Measurements from ENCODE around the gene C10orf90.

The C10orf90 gene

GRCh38 chr10:126584836-126585235 lies 85.7 kb downstream of the C10orf90 start:
- TF ChIP-seq TAF1 (IDR thresholded peaks at IDR 0.05; ENCODE audit: borderline replicate concordance, insufficient read depth, low read length) (no peak), FOXP2 (optimal IDR thresholded peaks at IDR 0.05; ENCODE audit: borderline replicate concordance, extremely low read depth, extremely low read length, insufficient read depth) (no peak), SIN3A (IDR thresholded peaks at IDR 0.05; ENCODE audit: borderline replicate concordance, insufficient read depth, low read length) (no peak), POLR2AphosphoS5 (IDR thresholded peaks at IDR 0.05; ENCODE audit: low read depth, low read length) (no peak), REST (IDR thresholded peaks at IDR 0.05; ENCODE audit: insufficient read depth in 1 of 2, low read depth in 2 of 2, low read length in 2 of 2) (no peak)

GRCh38 chr10:126583552-126584200 lies 86.8 kb downstream of the C10orf90 start:
- TF ChIP-seq FOXP2 (optimal IDR thresholded peaks at IDR 0.05; ENCODE audit: borderline replicate concordance, extremely low read depth, extremely low read length, insufficient read depth) (no peak), POLR2AphosphoS5 (IDR thresholded peaks at IDR 0.05; ENCODE audit: low read depth, low read length) (no peak), TAF1 (IDR thresholded peaks at IDR 0.05; ENCODE audit: borderline replicate concordance, insufficient read depth, low read length) (no peak), SIN3A (IDR thresholded peaks at IDR 0.05; ENCODE audit: borderline replicate concordance, insufficient read depth, low read length) (no peak), REST (IDR thresholded peaks at IDR 0.05; ENCODE audit: insufficient read depth in 1 of 2, low read depth in 2 of 2, low read length in 2 of 2) (no peak)

DNA sequence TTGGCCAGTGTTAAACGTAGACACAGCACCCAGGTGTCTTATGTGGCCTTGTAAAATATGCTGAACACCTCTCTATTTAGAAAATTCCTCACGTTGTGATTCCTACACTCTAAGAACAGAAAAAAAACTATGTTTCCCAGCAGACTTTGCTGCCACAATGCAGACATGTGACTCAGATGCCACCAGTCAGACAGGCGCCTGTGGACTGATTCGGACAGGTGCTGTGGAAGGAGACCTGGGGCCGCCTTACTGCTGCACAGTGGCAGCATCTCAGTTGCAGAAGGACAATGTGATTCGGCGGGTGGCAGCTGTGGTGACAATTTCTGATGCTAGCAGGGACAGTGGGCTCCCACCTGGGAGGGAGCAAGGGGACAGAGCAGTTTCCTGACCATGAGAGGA lies 88.8 kb downstream of the C10orf90 start:
- no peak for TF ChIP-seq FOXP2 (optimal IDR thresholded peaks at IDR 0.05; ENCODE audit: borderline replicate concordance, extremely low read depth, extremely low read length, insufficient read depth)
- no peak for TF ChIP-seq POLR2AphosphoS5 (IDR thresholded peaks at IDR 0.05; ENCODE audit: low read depth, low read length)
- no peak for TF ChIP-seq SIN3A (IDR thresholded peaks at IDR 0.05; ENCODE audit: borderline replicate concordance, insufficient read depth, low read length)
- no peak for TF ChIP-seq REST (IDR thresholded peaks at IDR 0.05; ENCODE audit: insufficient read depth in 1 of 2, low read depth in 2 of 2, low read length in 2 of 2)
- no peak for TF ChIP-seq TAF1 (IDR thresholded peaks at IDR 0.05; ENCODE audit: borderline replicate concordance, insufficient read depth, low read length)

GRCh38 chr10:126580873-126581647 lies 89.4 kb downstream of the C10orf90 start:
- TF ChIP-seq FOXP2 (optimal IDR thresholded peaks at IDR 0.05; ENCODE audit: borderline replicate concordance, extremely low read depth, extremely low read length, insufficient read depth) (no peak), REST (IDR thresholded peaks at IDR 0.05; ENCODE audit: insufficient read depth in 1 of 2, low read depth in 2 of 2, low read length in 2 of 2) (no peak), TAF1 (IDR thresholded peaks at IDR 0.05; ENCODE audit: borderline replicate concordance, insufficient read depth, low read length) (no peak), POLR2AphosphoS5 (IDR thresholded peaks at IDR 0.05; ENCODE audit: low read depth, low read length) (no peak), SIN3A (IDR thresholded peaks at IDR 0.05; ENCODE audit: borderline replicate concordance, insufficient read depth, low read length) (no peak)
